Stimulated activated naive CD8-positive, alpha-beta T cell treated with anti-CD3 and anti-CD28 coated beads, Interleukin-15, Interleukin-2, amounts not matched to agents 100 U/mL and 50 U/mL, for 24 hours (primary cell): ENCODE results near the gene GH1.
"Not testable (repeated sequence)": the region's sequence is repeated elsewhere in the genome, so short reads cannot be mapped to it uniquely, and the experiment has no call there.

Experiments used
- ATAC-seq: fragments of 150-1000 bp; cut with Tn5 transposase; one replicate; pipeline ENCODE4 v1.10.0; 2021
- DNase-seq: peaks from one replicate; pipeline ENCODE4 v3.0.0; 2021

GH1 gene

GRCh38 chr17:63896524-63897354 is 21.9 kb downstream of the GH1 start, which contains the start of gene CSH1:
Gene CSH1, minus strand, starts transcription at chr17:63896574. Its CDS starts 63 bp downstream, at chr17:63896511.
- DNase-seq, ATAC-seq: not testable (repeated sequence)

- ATAC-seq, DNase-seq: not testable (repeated sequence)
Measured at GRCh38 chr17:63894821-63895220, 23.8 kb downstream of the GH1 start.

GRCh38 chr17:63894021-63894420 is 24.6 kb downstream of the GH1 start:
- ATAC-seq, DNase-seq: not testable (repeated sequence)

GRCh38 chr17:63892316-63893037 is 26.2 kb downstream of the GH1 start:
- not testable (repeated sequence) for ATAC-seq, DNase-seq

- DNase-seq = not testable (repeated sequence)
- ATAC-seq = peak; percentile 55
Measured at GRCh38 chr17:63889026-63889848, 29.4 kb downstream of the GH1 start.

GRCh38 chr17:63885119-63885518 is 33.5 kb downstream of the GH1 start:
- DNase-seq, ATAC-seq: not testable (repeated sequence)

- not testable (repeated sequence) for ATAC-seq, DNase-seq
Measured at GRCh38 chr17:63882626-63883126, 36.0 kb downstream of the GH1 start.

GRCh38 chr17:63881935-63882601 is 36.6 kb downstream of the GH1 start, which contains the start of gene GH2:
Gene GH2, minus strand, starts transcription at chr17:63881944. Its CDS starts 143 bp downstream, at chr17:63881801.
- peak; percentile 71 for DNase-seq
- peak; percentile 74 for ATAC-seq

GRCh38 chr17:63881337-63881736 is 37.3 kb downstream of the GH1 start:
- DNase-seq, ATAC-seq: not testable (repeated sequence)

GRCh38 chr17:63880706-63881105 is 37.9 kb downstream of the GH1 start:
- DNase-seq = no peak
- ATAC-seq = no peak

- DNase-seq, ATAC-seq: not testable (repeated sequence)
Measured at GRCh38 chr17:63878413-63878812, 40.2 kb downstream of the GH1 start.

- ATAC-seq, DNase-seq: not testable (repeated sequence)
Measured at GRCh38 chr17:63874693-63875092, 43.9 kb downstream of the GH1 start.

- not testable (repeated sequence) for DNase-seq, ATAC-seq
Measured at GRCh38 chr17:63874061-63874626, 44.5 kb downstream of the GH1 start.

- ATAC-seq, DNase-seq: not testable (repeated sequence)
Measured at GRCh38 chr17:63873577-63873976, 45.1 kb downstream of the GH1 start, which contains the start of gene CSH2. Gene CSH2, minus strand, starts transcription at chr17:63873677. Its CDS starts 63 bp downstream, at chr17:63873614.

GRCh38 chr17:63871646-63872365 is 46.8 kb downstream of the GH1 start:
- DNase-seq = not testable (repeated sequence)

GRCh38 chr17:63870292-63870665 is 48.4 kb downstream of the GH1 start:
- ATAC-seq = not testable (repeated sequence)

More at GRCh38 chr17:63871646-63872365, 46.8 kb downstream of the GH1 start:
- not testable (repeated sequence) for ATAC-seq

GRCh38 chr17:63869491-63870291 is 48.9 kb downstream of the GH1 start:
- ATAC-seq, DNase-seq: not testable (repeated sequence)

More at GRCh38 chr17:63870292-63870665, 48.4 kb downstream of the GH1 start:
- DNase-seq = not testable (repeated sequence)
